Measurements from ENCODE around the gene UHRF1. TPM values are rescaled to one million over a fixed set of nuclear protein-coding genes. Genes with fewer than 3 reads are reported as not detected.

UHRF1 gene
- total RNA-seq, 1 donor from 2014 or later, result 16.8 TPM

GRCh38 chr19:4976401-4977298 is 67.3 kb downstream of the UHRF1 start:
- TF ChIP-seq CTCF (IDR thresholded peaks at IDR 0.05; ENCODE audit: unreplicated experiment), result peak; percentile 30
- no peak overlapping the region for H3K4me3 Mint-ChIP-seq (ENCODE audit: unreplicated experiment)
- peaks cover 4% of the 10 kb centered on the region for H3K36me3 Mint-ChIP-seq (ENCODE audit: low read depth, unreplicated experiment)

GRCh38 chr19:4977299-4978174 is 68.2 kb downstream of the UHRF1 start:
- Mint-ChIP-seq H3K4me3 (ENCODE audit: unreplicated experiment) (no peak overlapping the region), H3K27me3 (ENCODE audit: unreplicated experiment) (peaks cover 4% of the 10 kb centered on the region), H3K4me1 (ENCODE audit: unreplicated experiment) (peaks cover 38% of the 10 kb centered on the region), H3K36me3 (ENCODE audit: low read depth, unreplicated experiment) (peaks cover 4% of the 10 kb centered on the region), H3K27ac (ENCODE audit: unreplicated experiment) (no peak overlapping the region), H3K9me3 (ENCODE audit: unreplicated experiment) (no peaks in the 10 kb centered on the region)
- DNase-seq (ENCODE audit: low spot score), result no peak
- TF ChIP-seq CTCF (IDR thresholded peaks at IDR 0.05; ENCODE audit: unreplicated experiment), result no peak

More at GRCh38 chr19:4976401-4977298, 67.3 kb downstream of the UHRF1 start:
- Mint-ChIP-seq H3K27me3 (ENCODE audit: unreplicated experiment) (peaks cover 4% of the 10 kb centered on the region), H3K9me3 (ENCODE audit: unreplicated experiment) (no peaks in the 10 kb centered on the region), H3K27ac (ENCODE audit: unreplicated experiment) (peak overlapping the region; percentile 96), H3K4me1 (ENCODE audit: unreplicated experiment) (peaks cover 37% of the 10 kb centered on the region)
- peak; percentile 82 for DNase-seq (ENCODE audit: low spot score)

- DNase-seq (ENCODE audit: low spot score), result no peak
- H3K9me3 Mint-ChIP-seq (ENCODE audit: unreplicated experiment), result no peaks in the 10 kb centered on the region
- peaks cover 4% of the 10 kb centered on the region for H3K27me3 Mint-ChIP-seq (ENCODE audit: unreplicated experiment)
- no peak for TF ChIP-seq CTCF (IDR thresholded peaks at IDR 0.05; ENCODE audit: unreplicated experiment)
- H3K4me3 Mint-ChIP-seq (ENCODE audit: unreplicated experiment), result no peak overlapping the region
- H3K36me3 Mint-ChIP-seq (ENCODE audit: low read depth, unreplicated experiment), result peaks cover 4% of the 10 kb centered on the region
- no peak overlapping the region for H3K27ac Mint-ChIP-seq (ENCODE audit: unreplicated experiment)
- H3K4me1 Mint-ChIP-seq (ENCODE audit: unreplicated experiment), result peaks cover 49% of the 10 kb centered on the region
These were observed 70.0 kb downstream of the UHRF1 start for GRCh38 chr19:4979211-4979807.

- peaks cover 2% of the 10 kb centered on the region for H3K27me3 Mint-ChIP-seq (ENCODE audit: unreplicated experiment)
- H3K9me3 Mint-ChIP-seq (ENCODE audit: unreplicated experiment), result no peaks in the 10 kb centered on the region
- H3K4me3 Mint-ChIP-seq (ENCODE audit: unreplicated experiment), result no peak overlapping the region
- H3K27ac Mint-ChIP-seq (ENCODE audit: unreplicated experiment), result no peak overlapping the region
- H3K36me3 Mint-ChIP-seq (ENCODE audit: low read depth, unreplicated experiment), result peaks cover under 1% of the 10 kb centered on the region
- DNase-seq (ENCODE audit: low spot score), result no peak
- peaks cover 42% of the 10 kb centered on the region for H3K4me1 Mint-ChIP-seq (ENCODE audit: unreplicated experiment)
- TF ChIP-seq CTCF (IDR thresholded peaks at IDR 0.05; ENCODE audit: unreplicated experiment), result no peak
These were observed 70.8 kb downstream of the UHRF1 start for GRCh38 chr19:4980067-4980466.
